K562 (cell line): ENCODE results near the gene CBX4. TPM values are rescaled to one million over a fixed set of nuclear protein-coding genes. Genes with fewer than 3 reads are reported as not detected.

Source experiments
- ATF7 ChIP-seq: fragments of 450-650 bp; IDR thresholded peaks from 2 replicates; pipeline ENCODE4 v1.7.1; 2014; ENCODE audit warnings: mild to moderate bottlenecking, moderate library complexity
- E2F6 ChIP-seq, 2 experiments: IDR thresholded peaks; 2 replicates each; pipeline ENCODE4 v1.6.1; 2011; ENCODE audit warnings: borderline replicate concordance in 1 of 2, control low read depth in 1 of 2, low read depth in 1 of 2, low read length in 1 of 2, mild to moderate bottlenecking in 1 of 2, mixed read lengths in 1 of 2, moderate library complexity in 1 of 2; ENCODE audit not compliant: insufficient read depth in 1 of 2, insufficient read length in 1 of 2, poor library complexity in 1 of 2, severe bottlenecking in 1 of 2; ENCODE audit errors: extremely low read depth in 1 of 2
- MXI1 ChIP-seq: IDR thresholded peaks from 2 replicates; pipeline ENCODE4 v1.6.1; 2011; ENCODE audit warnings: low read depth, mild to moderate bottlenecking, improper control_type of control experiment, low read length
- NELFE ChIP-seq: IDR thresholded peaks from 2 replicates; pipeline ENCODE4 v1.6.1; 2011; ENCODE audit warnings: mild to moderate bottlenecking; ENCODE audit not compliant: insufficient read depth, insufficient read length
- NONO ChIP-seq, 2 experiments: fragments of 200-400 bp in 1 of 2; fragments of 450-650 bp in 1 of 2; formaldehyde crosslinking in 1 of 2; IDR thresholded peaks; 2 replicates each; pipeline ENCODE4 v1.6.1; 2017; ENCODE audit warnings: low read depth in 2 of 2, mild to moderate bottlenecking in 2 of 2, moderate library complexity in 2 of 2, low read length in 1 of 2
- RBFOX2 ChIP-seq: fragments of 200-400 bp; formaldehyde crosslinking; IDR thresholded peaks from 2 replicates; pipeline ENCODE4 v1.6.1; 2017; ENCODE audit warnings: low read depth, mild to moderate bottlenecking, low read length, moderate library complexity
- RBM22 ChIP-seq: fragments of 200-400 bp; formaldehyde crosslinking; IDR thresholded peaks from 2 replicates; pipeline ENCODE4 v1.6.1; 2018; ENCODE audit warnings: low read length, low read depth; ENCODE audit not compliant: poor library complexity, severe bottlenecking
- RBM25 ChIP-seq: fragments of 200-400 bp; formaldehyde crosslinking; IDR thresholded peaks from 2 replicates; pipeline ENCODE4 v1.6.1; 2018; ENCODE audit warnings: low read length, low read depth, moderate library complexity; ENCODE audit not compliant: severe bottlenecking
- RREB1 ChIP-seq: fragments of 250-450 bp; sonication (Bioruptor Pico); IDR thresholded peaks from 2 replicates; pipeline ENCODE4 v1.4.0; 2020
- TCF7L2 ChIP-seq: fragments of 150-350 bp; IDR thresholded peaks from 2 replicates; pipeline ENCODE4 v1.6.1; 2016; ENCODE audit warnings: low read depth, mild to moderate bottlenecking, low read length, moderate library complexity
- ZBTB7A ChIP-seq: IDR thresholded peaks from 2 replicates; pipeline ENCODE4 v1.6.1; 2011; ENCODE audit warnings: low read depth, mild to moderate bottlenecking, low read length, moderate library complexity, borderline replicate concordance; ENCODE audit not compliant: control insufficient read depth
- ZBTB9 ChIP-seq: fragments of 450-650 bp; formaldehyde crosslinking; IDR thresholded peaks from 2 replicates; pipeline ENCODE4 v1.4.0; 2020; ENCODE audit warnings: mild to moderate bottlenecking, moderate library complexity
- polyA plus RNA-seq, 8 experiments: library from polyadenylated mRNA; depleted of rRNA in 4 of 8; stranded (reverse) in 5 of 8; unstranded in 3 of 8; fragments of >200 nt; fragmentation: Nextera tagmentation in 2 of 8; fragmentation: Illumina TruSeq in 1 of 8; extraction: Ambion mirVana in 2 of 8; extraction: Trizol in 1 of 8; gene quantifications; 2 replicates each; pipeline versions ENCODE4 v1.2.1 to v1.2.3, GENCODE V29; 2011 to 2014; ENCODE audit warnings: inconsistent platforms in 1 of 8, missing spikeins in 1 of 8
- total RNA-seq, 7 experiments: library from RNA; depleted of rRNA in 6 of 7; stranded (reverse); fragments of >200 nt in 6 of 7; fragmentation: Illumina TruSeq in 2 of 7; extraction: Trizol in 2 of 7; gene quantifications; 2 replicates each; pipeline versions ENCODE4 v1.2.1 to v1.2.3, GENCODE V29; 2011 to 2021; ENCODE audit warnings: low replicate concordance in 1 of 7
- TF ChIP-seq, protein P1 (sequence below): fragments of 150-350 bp; conservative IDR thresholded peaks from 2 replicates; pipeline ENCODE4 v1.6.1; 2014; ENCODE audit warnings: low read length

Gene CBX4
- total and polyA plus RNA-seq, 9 of the 15 experiments (the other 6 are each of a cell fraction or from before 2014, with no cell fraction given) = 0.98 to 50.5 (median 10.0) TPM

DNA sequence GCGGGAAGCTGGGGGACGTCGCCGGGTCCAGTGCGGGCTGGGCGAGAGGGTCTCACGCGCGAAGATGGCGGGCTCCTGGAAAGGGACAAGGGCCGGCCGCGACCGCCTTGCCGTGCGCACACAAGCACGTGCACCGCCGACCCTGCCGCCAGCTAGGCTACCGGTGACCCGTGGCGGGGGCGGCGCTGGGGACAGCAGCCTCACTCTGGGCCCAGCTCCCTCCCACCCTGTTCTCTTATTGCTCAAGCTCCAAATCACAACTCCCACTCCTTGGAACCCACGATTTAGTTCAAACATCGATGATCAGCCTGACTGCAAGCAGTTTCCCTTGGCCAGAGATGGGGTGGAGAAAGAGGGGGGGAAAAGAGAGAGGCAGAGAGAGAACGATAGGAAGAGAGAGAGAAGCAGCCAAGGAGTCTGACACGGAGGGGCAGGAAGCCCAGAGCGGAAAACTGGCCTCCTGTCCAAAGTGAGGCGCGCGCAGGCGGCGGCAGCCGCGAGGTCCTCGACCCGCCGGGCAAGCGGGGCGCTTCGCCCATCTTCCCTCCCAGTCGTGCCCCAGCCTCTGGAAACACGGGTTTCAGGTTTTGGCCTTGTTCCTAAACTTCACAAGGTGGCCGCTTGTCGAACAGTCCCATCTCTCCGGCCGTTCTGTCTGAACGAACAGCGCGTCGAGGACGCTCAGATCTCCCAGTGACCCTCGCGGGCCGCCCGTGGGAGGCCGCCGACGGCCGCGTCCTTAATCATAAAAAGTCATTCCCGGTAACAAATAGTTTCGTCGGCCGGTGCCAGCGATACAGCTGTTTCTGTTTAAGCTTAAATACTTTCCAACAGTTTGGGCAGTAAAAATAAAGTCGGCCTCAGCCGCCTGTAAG lies 40.7 kb downstream of the CBX4 start (continued):
- TF ChIP-seq ZBTB7A = peak; percentile 39; the same call in 1 of the 2 replicates
- TF ChIP-seq MXI1 = no peak
- TF ChIP-seq RBM22 = peak; percentile 12
- TF ChIP-seq ATF7 = no peak
- TF ChIP-seq, protein P1, sequence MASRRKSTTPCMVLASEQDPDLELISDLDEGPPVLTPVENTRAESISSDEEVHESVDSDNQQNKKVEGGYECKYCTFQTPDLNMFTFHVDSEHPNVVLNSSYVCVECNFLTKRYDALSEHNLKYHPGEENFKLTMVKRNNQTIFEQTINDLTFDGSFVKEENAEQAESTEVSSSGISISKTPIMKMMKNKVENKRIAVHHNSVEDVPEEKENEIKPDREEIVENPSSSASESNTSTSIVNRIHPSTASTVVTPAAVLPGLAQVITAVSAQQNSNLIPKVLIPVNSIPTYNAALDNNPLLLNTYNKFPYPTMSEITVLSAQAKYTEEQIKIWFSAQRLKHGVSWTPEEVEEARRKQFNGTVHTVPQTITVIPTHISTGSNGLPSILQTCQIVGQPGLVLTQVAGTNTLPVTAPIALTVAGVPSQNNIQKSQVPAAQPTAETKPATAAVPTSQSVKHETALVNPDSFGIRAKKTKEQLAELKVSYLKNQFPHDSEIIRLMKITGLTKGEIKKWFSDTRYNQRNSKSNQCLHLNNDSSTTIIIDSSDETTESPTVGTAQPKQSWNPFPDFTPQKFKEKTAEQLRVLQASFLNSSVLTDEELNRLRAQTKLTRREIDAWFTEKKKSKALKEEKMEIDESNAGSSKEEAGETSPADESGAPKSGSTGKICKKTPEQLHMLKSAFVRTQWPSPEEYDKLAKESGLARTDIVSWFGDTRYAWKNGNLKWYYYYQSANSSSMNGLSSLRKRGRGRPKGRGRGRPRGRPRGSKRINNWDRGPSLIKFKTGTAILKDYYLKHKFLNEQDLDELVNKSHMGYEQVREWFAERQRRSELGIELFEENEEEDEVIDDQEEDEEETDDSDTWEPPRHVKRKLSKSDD = no peak
- no peak for TF ChIP-seq TCF7L2
- peak; percentile 42 for TF ChIP-seq RBFOX2
- TF ChIP-seq E2F6 (IDR thresholded peaks at IDR 0.05; ENCODE audit: borderline replicate concordance in 1 of 2, extremely low read depth in 1 of 2, insufficient read depth in 1 of 2, insufficient read length in 1 of 2, low read depth in 1 of 2, low read length in 1 of 2, poor library complexity in 1 of 2, severe bottlenecking in 1 of 2) = peak in 1 of 2 experiments; percentile 59
- TF ChIP-seq ZBTB9 = no peak
- TF ChIP-seq NONO (IDR thresholded peaks at IDR 0.05; ENCODE audit: low read depth in 2 of 2, low read length in 1 of 2) = no peak
- no peak for TF ChIP-seq NELFE
- no peak for TF ChIP-seq RBM25
- no peak for TF ChIP-seq RREB1 (CRISPR knock-in tag)
